ENCODE data around the gene RAMACL.

DNA sequence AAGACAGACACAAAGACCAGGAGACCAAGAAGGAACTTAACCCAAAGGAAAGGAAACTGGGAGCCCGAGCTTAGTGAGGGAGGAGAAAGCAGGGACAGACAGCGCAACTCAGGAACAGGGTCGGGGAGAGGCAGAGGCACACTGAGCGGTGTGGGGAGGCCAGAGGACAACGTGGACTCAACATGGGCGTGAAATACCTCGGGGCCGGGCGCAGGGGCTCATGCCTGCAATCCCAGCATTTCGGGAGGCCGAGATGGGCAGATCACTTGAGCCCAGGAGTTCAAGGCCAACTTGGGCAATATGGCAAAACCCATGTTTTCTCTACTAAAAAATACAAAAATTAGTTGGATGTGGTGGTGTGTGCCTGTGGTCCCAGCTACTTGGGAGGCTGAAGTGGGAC, 46.3 kb upstream of the RAMACL start:
- TF ChIP-seq, protein P1, sequence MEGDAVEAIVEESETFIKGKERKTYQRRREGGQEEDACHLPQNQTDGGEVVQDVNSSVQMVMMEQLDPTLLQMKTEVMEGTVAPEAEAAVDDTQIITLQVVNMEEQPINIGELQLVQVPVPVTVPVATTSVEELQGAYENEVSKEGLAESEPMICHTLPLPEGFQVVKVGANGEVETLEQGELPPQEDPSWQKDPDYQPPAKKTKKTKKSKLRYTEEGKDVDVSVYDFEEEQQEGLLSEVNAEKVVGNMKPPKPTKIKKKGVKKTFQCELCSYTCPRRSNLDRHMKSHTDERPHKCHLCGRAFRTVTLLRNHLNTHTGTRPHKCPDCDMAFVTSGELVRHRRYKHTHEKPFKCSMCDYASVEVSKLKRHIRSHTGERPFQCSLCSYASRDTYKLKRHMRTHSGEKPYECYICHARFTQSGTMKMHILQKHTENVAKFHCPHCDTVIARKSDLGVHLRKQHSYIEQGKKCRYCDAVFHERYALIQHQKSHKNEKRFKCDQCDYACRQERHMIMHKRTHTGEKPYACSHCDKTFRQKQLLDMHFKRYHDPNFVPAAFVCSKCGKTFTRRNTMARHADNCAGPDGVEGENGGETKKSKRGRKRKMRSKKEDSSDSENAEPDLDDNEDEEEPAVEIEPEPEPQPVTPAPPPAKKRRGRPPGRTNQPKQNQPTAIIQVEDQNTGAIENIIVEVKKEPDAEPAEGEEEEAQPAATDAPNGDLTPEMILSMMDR (IDR thresholded peaks at IDR 0.05), result no peak
- TF ChIP-seq POLR2AphosphoS5 (IDR thresholded peaks at IDR 0.05), result no peak
- no peak for TF ChIP-seq POLR2A (IDR thresholded peaks at IDR 0.05)

Data from sigmoid colon (tissue), 4 donors.